HG02973 (cell line): ENCODE measurements around the gene FAM83G.

Experiments
- ATAC-seq: cut with Tn5 transposase; IDR thresholded peaks from one replicate; pipeline ENCODE4 v1.9.1; 2021; ENCODE audit warnings: moderate library complexity; ENCODE audit not compliant: unreplicated experiment

Gene FAM83G

DNA sequence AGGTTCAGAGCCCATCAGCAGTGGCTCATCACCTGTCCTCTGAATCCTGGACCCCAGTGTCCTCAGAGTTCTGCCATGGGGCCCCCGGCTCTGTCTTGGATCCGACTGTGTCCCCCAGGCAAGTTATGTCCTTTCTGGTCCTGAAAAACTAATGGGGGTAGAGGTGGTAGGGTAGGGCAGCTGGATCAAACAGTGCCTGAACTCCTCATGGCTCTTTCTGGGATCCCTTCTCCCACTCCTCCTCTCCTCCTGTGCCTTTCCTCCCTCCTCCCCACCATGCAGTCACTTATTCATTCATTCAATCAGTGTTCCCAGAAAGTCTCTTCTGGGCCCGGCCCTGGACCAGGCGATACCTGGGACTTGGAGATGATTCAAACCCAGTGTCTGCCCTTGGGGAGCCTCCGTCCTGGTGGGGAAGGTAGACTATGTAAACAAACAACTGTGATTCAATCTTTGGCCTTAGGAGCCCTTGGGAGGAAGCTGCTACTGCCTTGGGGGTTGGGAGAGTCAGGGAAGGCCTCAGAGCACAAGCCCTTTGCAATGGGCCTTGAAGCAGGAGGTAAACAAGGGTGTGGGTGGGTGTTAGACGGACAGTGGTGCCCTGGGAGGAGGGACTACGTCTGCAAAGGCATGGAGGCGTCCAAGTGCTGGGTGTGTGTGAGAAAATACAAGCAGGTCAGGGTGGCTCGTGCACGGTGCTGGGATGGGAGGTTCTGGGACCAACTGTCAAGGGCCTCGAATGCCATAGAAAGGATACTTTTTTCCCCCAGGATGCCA is 6.4 kb upstream of the FAM83G start:
- ATAC-seq: no peak

DNA sequence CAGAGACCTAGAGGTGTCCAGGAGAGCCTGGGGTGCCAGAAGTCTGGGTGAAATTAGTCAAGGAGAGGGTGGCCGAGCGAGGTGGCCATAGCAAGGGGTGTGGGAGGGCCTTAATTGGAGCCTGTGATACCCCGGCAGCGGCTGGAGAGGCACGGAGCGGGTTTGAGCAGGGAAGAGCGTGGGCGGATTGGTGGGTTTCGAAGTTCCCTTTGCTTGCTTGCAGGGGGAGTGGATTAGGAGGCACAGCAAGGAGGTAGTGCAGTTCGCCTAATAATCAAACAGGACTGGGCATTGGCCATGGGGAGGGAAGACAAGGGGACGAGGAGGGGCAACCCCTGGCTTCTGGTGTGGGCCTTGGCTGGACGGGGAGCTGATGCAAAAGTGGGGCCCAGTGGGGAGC is 5.4 kb upstream of the FAM83G start:
- ATAC-seq: no peak

- ATAC-seq: no peak
These were observed 2.1 kb upstream of the FAM83G start for GRCh38 chr17:19006698-19007097.

DNA sequence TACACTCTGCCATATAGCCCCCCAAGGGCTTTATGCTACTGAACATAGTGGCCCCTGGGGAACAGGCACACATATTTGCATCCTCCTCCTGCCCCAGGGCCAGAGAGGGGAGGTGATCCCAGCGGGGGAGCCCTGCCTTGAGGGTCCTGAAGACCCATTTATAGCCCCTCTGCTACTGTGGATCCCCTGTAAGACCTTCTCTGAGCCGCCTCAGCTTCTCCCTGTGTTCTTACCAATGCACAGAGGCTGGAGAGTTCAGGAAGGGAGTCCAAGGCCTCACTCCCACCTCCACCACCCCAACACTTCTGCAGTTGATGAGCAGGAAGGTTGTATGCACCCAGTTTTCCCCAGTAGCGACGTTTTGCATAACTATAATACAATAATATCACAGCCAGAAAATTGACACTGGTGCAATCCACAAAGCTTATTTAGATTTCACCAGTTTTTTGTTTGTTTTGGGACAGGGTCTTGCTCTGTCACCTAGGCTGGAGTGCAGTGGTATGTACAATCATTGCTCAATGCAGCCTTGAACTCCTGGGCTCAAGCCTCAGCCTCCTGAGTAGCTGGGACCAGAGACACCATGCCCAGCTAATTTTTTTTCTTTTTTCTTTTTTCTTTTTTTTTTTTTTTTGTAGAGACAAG is 1.3 kb upstream of the FAM83G start:
- ATAC-seq: no peak

DNA sequence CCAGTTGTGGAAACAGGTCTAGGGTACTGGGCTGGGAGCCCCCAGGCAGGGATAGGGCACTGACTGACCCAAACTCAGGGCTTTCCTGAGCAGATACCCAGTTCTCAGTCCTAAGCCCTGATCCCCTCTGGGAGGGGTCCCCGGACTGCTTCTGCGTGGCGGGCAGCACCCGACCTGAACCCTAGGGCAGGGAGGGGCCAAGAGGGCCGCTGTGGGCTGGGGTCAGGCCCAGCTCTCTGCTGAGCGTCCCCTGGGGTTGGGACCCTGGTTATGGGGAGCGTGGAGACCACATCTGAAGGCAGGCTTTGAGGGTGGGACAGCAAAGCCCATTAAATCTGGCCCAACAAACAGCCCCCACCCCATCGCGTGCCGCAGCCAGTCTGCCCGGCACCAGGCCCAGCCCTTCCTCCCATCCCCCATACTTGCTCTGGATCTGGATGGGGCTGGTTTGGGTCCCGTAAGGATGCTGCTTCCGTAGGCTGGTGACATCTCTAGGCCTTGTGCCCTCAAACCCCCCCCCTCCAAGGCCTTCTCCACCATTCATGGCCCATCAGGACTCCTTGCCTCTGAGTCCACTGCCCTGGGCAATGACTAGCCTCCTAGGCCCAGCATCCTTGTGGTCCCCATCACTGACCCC is 691 bp upstream of the FAM83G start:
- no peak for ATAC-seq

- ATAC-seq: no peak
These were observed 782 bp downstream of the FAM83G start for GRCh38 chr17:19003543-19004420.

- no peak for ATAC-seq
These were observed 1.6 kb downstream of the FAM83G start for GRCh38 chr17:19002805-19003542.

- no peak for ATAC-seq
These were observed 2.5 kb downstream of the FAM83G start for GRCh38 chr17:19001907-19002590.

DNA sequence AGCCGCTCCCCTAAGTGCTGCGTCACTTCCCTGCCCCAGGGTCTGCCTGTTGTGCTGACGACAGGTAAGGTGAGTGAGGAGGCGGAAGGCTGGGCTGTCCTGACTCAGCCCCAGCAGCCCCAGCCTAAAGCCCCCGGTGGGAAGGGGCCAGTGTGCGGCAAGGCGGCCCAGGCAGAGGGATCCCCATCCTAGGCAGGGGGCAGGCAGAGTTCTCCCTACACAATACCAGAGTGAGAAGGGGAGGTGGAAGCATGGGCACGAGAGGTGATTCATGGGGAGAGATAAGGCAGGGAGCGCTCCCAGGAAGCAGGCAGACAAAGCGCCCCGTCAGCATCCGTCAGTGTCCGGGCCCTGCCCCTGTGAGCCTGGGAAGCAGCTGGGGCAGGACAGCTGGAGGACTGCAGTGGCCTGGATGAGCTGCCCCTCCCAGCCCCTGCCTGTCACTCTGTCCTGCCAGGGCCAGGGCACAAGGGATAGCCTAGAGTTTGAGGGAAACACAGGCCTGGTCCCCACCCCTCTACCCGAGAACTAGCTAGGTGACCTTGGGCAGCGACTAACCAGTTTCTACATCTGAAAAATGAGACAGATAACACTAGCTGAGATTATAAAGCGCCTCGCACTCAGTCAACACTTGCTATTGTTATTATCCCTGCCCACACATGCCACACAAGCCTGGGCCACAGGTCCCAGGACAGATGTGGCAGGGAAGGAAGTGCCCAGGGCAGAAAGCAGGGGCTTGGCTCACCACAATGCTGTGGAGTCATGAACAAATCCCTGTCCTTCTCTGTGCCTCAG is 3.8 kb downstream of the FAM83G start:
- no peak for ATAC-seq

- no peak for ATAC-seq
These were observed 4.7 kb downstream of the FAM83G start for GRCh38 chr17:18999911-19000310.

GRCh38 chr17:18999394-18999793 is 5.2 kb downstream of the FAM83G start:
- ATAC-seq: no peak

GRCh38 chr17:18997650-18998196 is 6.8 kb downstream of the FAM83G start:
- ATAC-seq: no peak

DNA sequence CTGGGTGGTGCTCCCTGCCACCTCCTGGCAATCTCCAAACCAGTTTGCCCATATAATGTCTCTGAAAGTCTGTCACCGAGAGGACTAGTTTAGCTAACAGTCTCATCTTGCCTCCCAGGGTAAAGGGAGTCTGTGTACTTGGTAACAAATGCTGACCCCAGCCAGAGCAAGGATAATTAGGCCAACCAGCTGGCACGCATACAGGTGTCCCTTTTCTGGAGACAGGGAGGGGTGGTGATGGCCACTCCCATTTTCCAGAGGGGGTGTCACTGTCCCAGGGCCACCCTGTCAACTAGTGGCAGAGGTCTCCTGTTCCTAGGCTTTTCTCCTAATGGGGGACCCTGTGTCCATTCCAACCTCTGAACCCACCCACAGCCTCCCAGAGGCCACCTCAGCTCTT is 8.1 kb downstream of the FAM83G start:
- ATAC-seq: no peak

- ATAC-seq: no peak
These were observed 9.3 kb downstream of the FAM83G start for GRCh38 chr17:18995220-18995619.

- no peak for ATAC-seq
These were observed 9.9 kb downstream of the FAM83G start for GRCh38 chr17:18994631-18995030.

- ATAC-seq: no peak
These were observed 10.5 kb downstream of the FAM83G start for GRCh38 chr17:18993905-18994526.

- ATAC-seq: no peak
These were observed 12.0 kb downstream of the FAM83G start for GRCh38 chr17:18992454-18993130.
